HUES48 (cell line): ENCODE measurements around the gene IFNLR1.

Experiments used
- H3K27ac ChIP-seq: one replicate; pipeline ENCODE4 v1.7.0; 2013; ENCODE audit warnings: low read depth, low read length, inconsistent platforms
- H3K27me3 ChIP-seq: 2 replicates; pipeline ENCODE4 v1.6.1; 2013; ENCODE audit warnings: mild to moderate bottlenecking, low read length; ENCODE audit not compliant: control insufficient read depth, insufficient read depth
- H3K36me3 ChIP-seq: 2 replicates; pipeline ENCODE4 v1.6.1; 2013; ENCODE audit warnings: low read length; ENCODE audit not compliant: control insufficient read depth, insufficient read depth
- H3K4me1 ChIP-seq: 2 replicates; pipeline ENCODE4 v1.6.1; 2013; ENCODE audit warnings: mild to moderate bottlenecking, low read length; ENCODE audit not compliant: control insufficient read depth, insufficient read depth
- H3K4me3 ChIP-seq: 2 replicates; pipeline ENCODE4 v1.5.1; 2013; ENCODE audit warnings: mild to moderate bottlenecking, low read depth, low read length
- H3K9ac ChIP-seq: 2 replicates; pipeline ENCODE4 v1.6.1; 2013; ENCODE audit warnings: mild to moderate bottlenecking, low read depth, low read length, moderate library complexity
- H3K9me3 ChIP-seq: 2 replicates; pipeline ENCODE4 v1.6.1; 2013; ENCODE audit warnings: low read length; ENCODE audit not compliant: control insufficient read depth, insufficient read depth

Gene IFNLR1

GRCh38 chr1:24186993-24187790 lies at the start of gene IFNLR1:
Gene IFNLR1 (minus strand): TSS chr1:24187289. CDS start chr1:24187248, 41 bp downstream.
- no peaks in the 10 kb centered on the region for H3K36me3 ChIP-seq
- H3K27ac ChIP-seq, result peak within 1 kb of the TSS; percentile 57
- no peaks in the 10 kb centered on the region for H3K27me3 ChIP-seq
- H3K4me1 ChIP-seq, result peaks cover 9% of the 10 kb centered on the region; the same call in 1 of the 2 replicates
- H3K9ac ChIP-seq, result peak within 1 kb of the TSS; percentile 84
- H3K4me3 ChIP-seq, result peak within 1 kb of the TSS; percentile 83
- H3K9me3 ChIP-seq, result no peaks in the 10 kb centered on the region

- Histone ChIP-seq H3K4me1 (0 out of 2 replicates have a peak, but pooled peaks cover 5% of the 10 kb centered on the region), H3K9ac (no peak overlapping the region), H3K4me3 (no peak overlapping the region), H3K27me3 (no peaks in the 10 kb centered on the region), H3K27ac (no peak overlapping the region), H3K9me3 (no peaks in the 10 kb centered on the region), H3K36me3 (no peaks in the 10 kb centered on the region)
Observed at GRCh38 chr1:24235921-24236788, 49.1 kb upstream of the IFNLR1 start.

- no peaks in the 10 kb centered on the region for H3K36me3 ChIP-seq
- H3K27me3 ChIP-seq, result no peaks in the 10 kb centered on the region
- peak overlapping the region; percentile 60 for H3K27ac ChIP-seq
- 0 out of 2 replicates have a peak, but pooled peaks cover 5% of the 10 kb centered on the region for H3K4me1 ChIP-seq
- no peaks in the 10 kb centered on the region for H3K9me3 ChIP-seq
- H3K9ac ChIP-seq, result no peak overlapping the region
- no peak overlapping the region for H3K4me3 ChIP-seq
Observed at GRCh38 chr1:24233684-24234600, 46.9 kb upstream of the IFNLR1 start.

DNA sequence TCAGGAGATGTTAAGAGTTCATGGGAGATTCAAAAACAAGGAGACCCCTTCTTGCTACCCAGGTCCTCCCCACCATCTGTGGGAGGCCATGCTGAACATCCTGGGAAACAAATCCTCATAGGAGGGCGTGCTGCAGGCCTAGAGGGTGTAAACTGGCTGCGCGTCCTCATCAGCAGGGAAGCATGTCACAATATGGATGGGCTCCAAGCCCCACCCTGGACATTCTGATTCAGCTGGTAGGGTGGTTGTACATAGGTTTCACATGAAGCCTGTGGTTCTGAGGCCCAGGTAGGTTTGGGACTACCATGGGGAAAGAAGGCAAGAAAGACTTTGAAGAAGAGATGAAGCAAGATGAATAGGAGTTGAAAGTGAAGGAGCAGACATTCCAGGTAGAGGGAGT lies 44.6 kb upstream of the IFNLR1 start:
- H3K9me3 ChIP-seq, result no peaks in the 10 kb centered on the region
- H3K9ac ChIP-seq, result no peak overlapping the region
- no peaks in the 10 kb centered on the region for H3K27me3 ChIP-seq
- no peak overlapping the region for H3K27ac ChIP-seq
- no peaks in the 10 kb centered on the region for H3K36me3 ChIP-seq
- 0 out of 2 replicates have a peak, but pooled peaks cover 4% of the 10 kb centered on the region for H3K4me1 ChIP-seq
- no peak overlapping the region for H3K4me3 ChIP-seq

DNA sequence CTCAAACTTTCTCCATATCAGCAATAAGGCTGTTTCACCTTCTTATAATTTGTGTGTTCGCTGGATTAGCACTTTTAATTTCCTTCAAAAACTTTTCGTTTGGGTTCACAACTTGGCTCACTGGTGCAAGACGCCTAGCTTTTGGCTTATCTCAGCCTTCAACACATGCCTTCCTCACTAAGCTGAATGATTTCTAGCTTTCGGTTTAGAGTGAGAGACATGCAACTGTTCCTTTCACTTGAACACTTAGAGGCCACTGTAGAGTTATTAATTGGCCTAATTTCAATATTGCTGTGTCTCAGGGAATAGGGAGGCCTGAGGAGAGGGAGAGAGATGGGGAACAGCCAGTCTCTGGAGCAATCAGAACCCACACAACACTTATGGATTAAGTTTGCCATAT lies 41.2 kb upstream of the IFNLR1 start:
- no peak overlapping the region for H3K27ac ChIP-seq
- H3K36me3 ChIP-seq, result no peaks in the 10 kb centered on the region
- no peaks in the 10 kb centered on the region for H3K27me3 ChIP-seq
- no peak overlapping the region for H3K4me3 ChIP-seq
- H3K9ac ChIP-seq, result no peak overlapping the region
- H3K4me1 ChIP-seq, result no peaks in the 10 kb centered on the region
- no peaks in the 10 kb centered on the region for H3K9me3 ChIP-seq

DNA sequence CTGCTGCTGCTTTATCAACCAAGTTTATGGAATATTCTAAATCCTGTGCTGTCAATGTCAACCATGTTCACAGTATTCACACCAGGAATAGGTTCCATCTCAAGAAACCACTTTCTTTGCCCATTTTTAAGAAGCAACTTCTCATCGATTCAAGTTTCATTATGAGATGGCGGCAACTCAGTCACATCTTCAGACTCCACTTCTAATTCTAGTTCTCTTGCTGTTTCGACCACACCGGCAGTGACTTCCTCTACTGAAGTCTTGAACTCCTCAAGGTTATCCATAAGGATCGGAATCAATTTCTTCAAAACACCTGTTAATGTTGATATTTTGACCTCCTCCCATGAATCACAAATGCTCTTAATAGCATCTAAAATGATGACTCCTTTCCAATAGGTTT lies 39.7 kb upstream of the IFNLR1 start:
- Histone ChIP-seq H3K27me3 (no peaks in the 10 kb centered on the region), H3K9ac (no peak overlapping the region), H3K36me3 (no peaks in the 10 kb centered on the region), H3K4me1 (no peaks in the 10 kb centered on the region), H3K4me3 (no peak overlapping the region), H3K27ac (no peak overlapping the region), H3K9me3 (no peaks in the 10 kb centered on the region)

- no peak overlapping the region for H3K4me3 ChIP-seq
- H3K9me3 ChIP-seq, result no peaks in the 10 kb centered on the region
- no peak overlapping the region for H3K9ac ChIP-seq
- H3K27ac ChIP-seq, result no peak overlapping the region
- H3K4me1 ChIP-seq, result no peaks in the 10 kb centered on the region
- H3K36me3 ChIP-seq, result no peaks in the 10 kb centered on the region
- no peaks in the 10 kb centered on the region for H3K27me3 ChIP-seq
Observed at GRCh38 chr1:24224761-24225160, 37.7 kb upstream of the IFNLR1 start.

- H3K4me1 ChIP-seq, result no peaks in the 10 kb centered on the region
- H3K9ac ChIP-seq, result no peak overlapping the region
- no peak overlapping the region for H3K4me3 ChIP-seq
- H3K27me3 ChIP-seq, result no peaks in the 10 kb centered on the region
- no peaks in the 10 kb centered on the region for H3K9me3 ChIP-seq
- no peaks in the 10 kb centered on the region for H3K36me3 ChIP-seq
- H3K27ac ChIP-seq, result no peak overlapping the region
Observed at GRCh38 chr1:24224086-24224485, 37.0 kb upstream of the IFNLR1 start.

GRCh38 chr1:24222793-24223192 lies 35.7 kb upstream of the IFNLR1 start:
- Histone ChIP-seq H3K9me3 (no peaks in the 10 kb centered on the region), H3K27me3 (no peaks in the 10 kb centered on the region), H3K27ac (no peak overlapping the region), H3K4me3 (no peak overlapping the region), H3K9ac (no peak overlapping the region), H3K36me3 (no peaks in the 10 kb centered on the region), H3K4me1 (no peaks in the 10 kb centered on the region)

DNA sequence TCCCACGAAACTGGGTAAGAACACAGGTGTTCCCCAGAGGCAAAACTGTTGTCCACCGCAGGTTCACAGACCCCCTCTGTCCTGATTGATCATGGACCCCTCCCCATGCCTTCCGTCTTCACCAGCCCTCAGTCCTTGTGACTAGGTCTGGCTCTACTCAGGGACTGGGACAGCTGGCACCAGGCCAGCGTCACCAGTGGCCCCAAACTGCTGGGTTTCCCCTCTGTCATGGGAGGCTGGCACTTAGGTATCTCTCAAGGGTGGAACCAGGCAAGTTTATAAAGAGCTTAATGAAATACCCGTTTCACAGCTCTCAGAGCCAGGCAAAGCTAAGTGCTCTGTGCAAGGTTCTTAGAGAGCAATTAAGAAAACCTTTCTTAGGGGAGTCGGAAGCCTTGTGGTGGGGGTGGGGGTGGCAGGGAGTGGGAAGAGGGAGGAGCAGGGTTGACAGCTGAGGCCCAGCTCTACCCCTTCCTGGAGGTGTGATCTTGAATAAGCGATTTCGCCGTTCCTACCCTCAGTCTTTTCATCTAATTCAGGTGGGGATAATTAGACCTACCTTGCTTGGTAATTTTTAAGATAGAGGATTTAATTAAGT lies 35.0 kb upstream of the IFNLR1 start:
- Histone ChIP-seq H3K4me3 (no peak overlapping the region), H3K27ac (no peak overlapping the region), H3K36me3 (no peaks in the 10 kb centered on the region), H3K27me3 (no peaks in the 10 kb centered on the region), H3K9ac (no peak overlapping the region), H3K4me1 (no peaks in the 10 kb centered on the region), H3K9me3 (no peaks in the 10 kb centered on the region)
